Stomach (tissue), 4 donors: ENCODE measurements around the gene CCNYL1.

ENCODE experiments used
- EP300 ChIP-seq: sonication (generic); formaldehyde crosslinking; IDR thresholded peaks from one replicate; pipeline ENCODE4 v1.6.1; 2017; ENCODE audit warnings: antibody characterized with exemption
- POLR2A ChIP-seq, 4 donors: fragments of 450-650 bp; IDR thresholded peaks; one replicate each; pipeline ENCODE4 v1.6.1; 2016; ENCODE audit warnings: antibody characterized with exemption in 4 of 4, control low read depth in 2 of 4, mild to moderate bottlenecking in 1 of 4, moderate library complexity in 1 of 4
- TF ChIP-seq, protein P1 (sequence below), 7 experiments: fragments of 450-650 bp in 4 of 7; fragments of 200-600 bp in 3 of 7; sonication (generic) in 3 of 7; IDR thresholded peaks; one replicate each; pipeline ENCODE4 v1.5.1; 2016 to 2019; ENCODE audit warnings: antibody characterized with exemption in 7 of 7, control low read depth in 2 of 7, mild to moderate bottlenecking in 1 of 7

DNA sequence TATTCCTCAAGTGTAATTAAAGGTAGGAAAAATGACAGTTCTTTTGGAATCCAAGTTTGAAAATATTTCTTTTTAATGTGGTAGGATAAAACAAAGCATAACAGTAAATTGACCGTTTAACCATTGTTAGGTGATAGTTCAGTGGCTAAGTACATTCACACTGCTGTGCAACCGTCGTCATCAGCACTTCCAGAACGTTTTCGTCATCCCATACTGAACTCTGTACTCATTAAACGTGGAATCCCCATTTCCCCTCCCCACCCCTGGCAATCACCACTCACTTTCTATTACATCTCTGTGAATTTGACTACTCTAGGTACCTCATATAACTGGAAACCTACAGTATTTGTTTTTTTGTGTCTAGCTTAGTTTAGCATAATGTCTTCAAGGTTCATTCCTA lies 91.2 kb downstream of the CCNYL1 start:
- TF ChIP-seq, protein P1, sequence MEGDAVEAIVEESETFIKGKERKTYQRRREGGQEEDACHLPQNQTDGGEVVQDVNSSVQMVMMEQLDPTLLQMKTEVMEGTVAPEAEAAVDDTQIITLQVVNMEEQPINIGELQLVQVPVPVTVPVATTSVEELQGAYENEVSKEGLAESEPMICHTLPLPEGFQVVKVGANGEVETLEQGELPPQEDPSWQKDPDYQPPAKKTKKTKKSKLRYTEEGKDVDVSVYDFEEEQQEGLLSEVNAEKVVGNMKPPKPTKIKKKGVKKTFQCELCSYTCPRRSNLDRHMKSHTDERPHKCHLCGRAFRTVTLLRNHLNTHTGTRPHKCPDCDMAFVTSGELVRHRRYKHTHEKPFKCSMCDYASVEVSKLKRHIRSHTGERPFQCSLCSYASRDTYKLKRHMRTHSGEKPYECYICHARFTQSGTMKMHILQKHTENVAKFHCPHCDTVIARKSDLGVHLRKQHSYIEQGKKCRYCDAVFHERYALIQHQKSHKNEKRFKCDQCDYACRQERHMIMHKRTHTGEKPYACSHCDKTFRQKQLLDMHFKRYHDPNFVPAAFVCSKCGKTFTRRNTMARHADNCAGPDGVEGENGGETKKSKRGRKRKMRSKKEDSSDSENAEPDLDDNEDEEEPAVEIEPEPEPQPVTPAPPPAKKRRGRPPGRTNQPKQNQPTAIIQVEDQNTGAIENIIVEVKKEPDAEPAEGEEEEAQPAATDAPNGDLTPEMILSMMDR (IDR thresholded peaks at IDR 0.05), result no peak
- no peak for TF ChIP-seq POLR2A (IDR thresholded peaks at IDR 0.05)
- no peak for TF ChIP-seq EP300
